Middle frontal gyrus (tissue), 1 donor: ENCODE data around the gene ID1.
"Not testable (repeated sequence)": the region's sequence is repeated elsewhere in the genome, so short reads cannot be mapped to it uniquely, and the experiment has no call there.

Experiments used
- DNase-seq: peaks from one replicate; pipeline ENCODE4 v3.0.0-alpha.2; 2015; ENCODE audit warnings: low spot score; ENCODE audit errors: extremely low spot score

Gene ID1

GRCh38 chr20:31597481-31597855 is 7.6 kb upstream of the ID1 start:
- no peak for DNase-seq

DNA sequence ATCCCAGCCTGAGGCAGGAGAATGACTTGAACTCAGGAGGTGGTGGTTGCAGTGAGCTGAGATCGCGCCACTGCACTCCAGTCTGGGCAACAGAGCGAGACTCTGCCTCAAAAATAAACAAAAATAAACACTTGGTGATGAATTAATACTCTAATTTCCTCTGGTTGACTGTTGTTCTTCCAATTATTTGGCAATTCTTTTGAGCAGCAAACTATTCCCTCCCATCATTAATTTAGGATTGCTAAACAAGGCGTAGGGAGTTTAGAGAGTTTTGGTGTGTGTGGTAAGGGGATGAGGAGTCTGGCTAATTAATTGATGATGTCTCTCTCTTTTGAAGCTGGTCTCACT is 2.7 kb upstream of the ID1 start:
- DNase-seq, result no peak

DNA sequence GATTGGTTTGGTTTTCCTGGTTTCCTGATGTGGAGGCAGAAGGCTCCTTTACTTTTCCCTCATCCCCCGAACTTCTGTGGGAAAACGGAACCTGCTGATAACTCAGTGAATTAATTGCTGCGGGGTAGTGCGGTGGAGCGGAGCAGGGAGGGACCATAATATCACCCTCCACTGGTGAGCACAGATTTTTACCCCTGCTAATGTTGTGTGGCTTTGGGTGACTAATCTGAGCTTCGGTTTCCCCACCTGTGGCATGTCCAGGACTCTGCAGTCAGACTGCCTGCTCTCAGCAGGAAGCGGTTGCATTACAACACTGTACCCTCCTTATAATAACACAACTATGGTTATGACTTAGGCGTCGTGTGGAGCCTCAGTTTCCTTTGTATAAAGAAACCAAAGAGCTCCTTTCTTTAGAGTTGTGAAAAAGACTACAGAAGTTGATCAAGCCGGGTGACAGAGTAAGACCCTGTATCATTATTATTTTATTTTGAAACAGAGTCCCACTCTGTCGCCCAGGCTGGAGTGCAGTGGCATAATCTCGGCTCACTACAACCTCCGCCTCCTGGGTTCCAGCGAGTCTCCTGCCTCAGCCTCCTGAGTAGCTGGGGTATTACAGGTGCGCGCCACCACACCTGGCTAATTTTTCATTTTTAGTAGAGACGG is 2.2 kb upstream of the ID1 start:
- DNase-seq, result no peak

DNA sequence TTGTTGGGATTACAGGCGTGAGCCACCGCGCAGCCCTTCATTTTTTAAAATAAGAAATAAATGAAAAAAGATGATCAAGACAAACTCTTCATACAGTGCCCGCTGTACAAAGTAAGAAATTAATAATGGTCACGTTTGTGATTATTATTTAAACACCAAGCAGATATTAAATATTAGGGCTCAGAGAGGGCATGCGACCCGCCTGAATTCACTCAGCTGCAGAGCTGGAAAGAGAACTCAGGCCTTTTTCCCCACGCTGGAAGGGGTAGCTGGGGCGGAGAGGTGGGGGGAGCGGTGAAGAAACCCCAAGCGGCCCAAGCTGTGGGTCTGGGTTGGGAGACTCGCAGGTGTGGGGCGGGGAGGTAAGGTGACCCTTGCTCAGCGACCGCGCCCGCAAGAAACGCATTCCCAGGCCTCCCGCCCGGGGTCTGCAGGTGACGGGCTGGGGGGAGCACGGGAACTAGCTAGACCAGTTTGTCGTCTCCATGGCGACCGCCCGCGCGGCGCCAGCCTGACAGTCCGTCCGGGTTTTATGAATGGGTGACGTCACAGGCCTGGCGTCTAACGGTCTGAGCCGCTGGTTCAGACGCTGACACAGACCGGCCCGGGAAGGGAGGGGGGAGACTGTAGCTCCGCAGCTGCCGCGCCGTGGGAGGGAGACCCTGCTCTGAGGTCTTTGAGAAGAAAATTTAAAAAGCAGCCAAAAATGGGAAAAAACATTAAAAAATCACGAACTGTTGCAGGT is 1.1 kb upstream of the ID1 start:
- DNase-seq, result peak; percentile 70

DNA sequence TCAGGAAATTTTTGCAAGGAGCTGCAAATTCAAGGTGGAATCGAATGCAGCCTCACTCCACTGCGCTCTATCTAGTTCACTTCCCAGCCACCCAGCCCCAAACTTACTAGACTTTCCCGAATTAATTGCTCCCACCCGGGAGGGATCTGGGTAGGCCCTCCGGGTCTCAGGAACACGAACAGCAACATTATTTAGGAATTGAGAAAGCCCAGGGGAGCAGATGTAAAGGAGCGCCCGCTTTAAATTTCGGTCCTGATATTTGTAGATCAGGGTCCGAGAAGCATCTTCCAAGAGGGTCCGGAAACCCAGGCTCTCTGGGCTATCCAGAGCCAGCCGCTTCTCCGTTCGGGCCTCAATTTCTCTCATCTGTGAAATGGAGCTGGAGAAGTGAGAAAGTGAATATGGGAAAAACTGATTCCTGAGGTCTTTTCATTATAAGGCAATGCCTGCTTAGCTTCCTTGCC is 490 bp upstream of the ID1 start:
- no peak for DNase-seq

GRCh38 chr20:31605902-31606803 is 1.1 kb downstream of the ID1 start:
- no peak for DNase-seq

GRCh38 chr20:31606804-31607639 is 1.9 kb downstream of the ID1 start:
- no peak for DNase-seq

GRCh38 chr20:31607640-31608250 is 2.7 kb downstream of the ID1 start:
- DNase-seq, result no peak

- no peak for DNase-seq
Observed at GRCh38 chr20:31608251-31608945, 3.3 kb downstream of the ID1 start.

- DNase-seq, result not testable (repeated sequence)
Observed at GRCh38 chr20:31612271-31612640, 7.2 kb downstream of the ID1 start.

GRCh38 chr20:31615416-31615815 is 10.3 kb downstream of the ID1 start:
- DNase-seq, result no peak

GRCh38 chr20:31617432-31618104 is 12.5 kb downstream of the ID1 start:
- DNase-seq, result no peak

DNA sequence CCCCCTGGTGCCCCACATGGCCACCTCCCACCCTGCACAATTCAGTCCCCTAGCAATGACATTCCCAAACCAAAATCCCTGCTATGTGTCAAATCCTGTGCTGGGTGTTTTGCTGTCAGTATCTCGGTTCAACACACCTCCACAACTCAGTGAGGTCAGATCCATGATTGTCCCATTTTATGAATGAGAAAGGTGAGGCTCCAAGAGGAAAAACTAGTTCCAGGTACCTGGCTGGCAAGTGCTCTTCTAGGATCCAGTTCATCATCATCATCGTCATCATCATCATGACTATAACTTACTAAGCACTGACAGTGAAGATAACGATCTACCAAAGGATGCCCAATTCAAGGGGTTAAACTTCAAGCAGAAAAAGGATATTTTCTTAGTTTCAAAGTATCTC is 15.2 kb downstream of the ID1 start:
- DNase-seq, result no peak

DNA sequence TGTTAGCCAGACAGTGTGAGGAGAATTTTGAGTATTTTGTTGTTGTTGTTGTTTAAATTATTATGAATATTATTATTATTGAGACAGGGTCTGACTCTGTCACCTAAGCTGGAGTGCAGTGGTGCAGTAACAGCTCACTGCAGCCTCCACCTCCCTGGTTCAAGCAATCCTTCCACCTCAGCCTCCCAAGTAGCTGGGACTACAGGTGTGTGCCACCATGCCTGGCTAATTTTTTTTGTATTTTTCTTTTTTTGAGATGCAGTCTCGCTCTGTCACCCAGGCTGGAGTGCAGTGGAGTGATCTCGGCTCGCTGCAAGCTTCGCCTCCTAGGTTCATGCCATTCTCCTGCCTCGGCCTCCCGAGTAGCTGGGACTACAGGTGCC is 18.0 kb downstream of the ID1 start:
- DNase-seq, result not testable (repeated sequence)

DNA sequence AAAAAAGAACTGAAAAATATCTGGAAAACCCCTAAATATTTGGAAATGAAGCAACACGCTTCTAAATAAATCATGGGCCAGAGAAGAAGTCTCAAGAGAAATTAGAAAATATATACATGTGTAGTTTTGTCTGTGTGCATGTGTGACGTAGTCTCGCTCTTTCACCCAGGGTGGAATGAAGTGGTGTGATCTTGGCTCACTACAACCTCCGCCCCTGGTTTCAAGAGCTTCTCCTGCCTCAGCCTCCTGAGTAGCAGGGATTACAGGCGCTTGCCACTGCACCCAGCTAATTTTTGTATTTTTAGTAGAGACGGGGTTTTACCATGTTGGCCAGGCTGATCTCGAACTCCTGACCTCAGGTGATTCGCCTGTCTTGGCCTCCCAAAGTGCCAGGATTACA is 21.4 kb downstream of the ID1 start:
- not testable (repeated sequence) for DNase-seq

DNA sequence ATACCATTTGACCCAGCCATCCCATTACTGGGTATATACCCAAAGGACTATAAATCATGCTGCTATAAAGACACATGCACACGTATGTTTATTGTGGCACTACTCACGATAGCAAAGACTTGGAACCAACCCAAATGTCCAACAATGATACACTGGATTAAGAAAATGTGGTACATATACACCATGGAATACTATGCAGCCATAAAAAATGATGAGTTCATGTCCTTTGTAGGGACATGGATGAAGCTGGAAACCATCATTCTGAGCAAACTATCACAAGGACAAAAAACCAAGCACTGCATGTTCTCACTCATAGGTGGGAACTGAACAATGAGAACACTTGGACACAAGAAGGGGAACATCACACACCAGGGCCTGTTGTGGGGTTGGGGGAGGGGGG is 23.0 kb downstream of the ID1 start:
- DNase-seq, result not testable (repeated sequence)

DNA sequence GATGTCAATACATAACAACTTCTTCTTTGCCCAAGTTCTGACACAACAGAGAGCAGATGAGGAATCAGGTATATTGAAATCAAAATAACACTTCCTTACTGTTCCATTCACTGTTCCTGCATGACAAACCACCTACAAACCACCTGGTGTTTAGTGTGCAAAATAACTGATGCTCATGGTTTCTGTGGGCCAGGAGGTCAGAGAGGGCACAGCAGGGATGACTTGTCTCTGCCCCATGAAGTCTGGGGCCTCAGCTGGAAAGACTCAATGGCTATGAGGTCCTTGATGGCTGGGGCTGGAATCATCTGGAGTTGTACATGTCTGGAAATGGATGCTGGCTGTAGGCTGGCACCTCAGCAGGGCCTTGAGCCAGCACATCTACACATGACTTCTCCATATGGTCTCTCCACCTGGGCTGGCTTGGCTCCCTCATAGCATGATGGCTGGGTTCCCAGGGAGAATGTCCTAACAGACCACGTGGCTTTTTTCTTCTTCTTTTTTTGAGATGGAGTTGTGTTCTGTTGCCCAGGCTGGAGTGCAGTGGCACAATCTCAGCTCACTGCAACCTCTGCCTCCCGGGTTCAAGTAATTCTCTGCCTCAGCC is 25.2 kb downstream of the ID1 start:
- DNase-seq, result no peak

DNA sequence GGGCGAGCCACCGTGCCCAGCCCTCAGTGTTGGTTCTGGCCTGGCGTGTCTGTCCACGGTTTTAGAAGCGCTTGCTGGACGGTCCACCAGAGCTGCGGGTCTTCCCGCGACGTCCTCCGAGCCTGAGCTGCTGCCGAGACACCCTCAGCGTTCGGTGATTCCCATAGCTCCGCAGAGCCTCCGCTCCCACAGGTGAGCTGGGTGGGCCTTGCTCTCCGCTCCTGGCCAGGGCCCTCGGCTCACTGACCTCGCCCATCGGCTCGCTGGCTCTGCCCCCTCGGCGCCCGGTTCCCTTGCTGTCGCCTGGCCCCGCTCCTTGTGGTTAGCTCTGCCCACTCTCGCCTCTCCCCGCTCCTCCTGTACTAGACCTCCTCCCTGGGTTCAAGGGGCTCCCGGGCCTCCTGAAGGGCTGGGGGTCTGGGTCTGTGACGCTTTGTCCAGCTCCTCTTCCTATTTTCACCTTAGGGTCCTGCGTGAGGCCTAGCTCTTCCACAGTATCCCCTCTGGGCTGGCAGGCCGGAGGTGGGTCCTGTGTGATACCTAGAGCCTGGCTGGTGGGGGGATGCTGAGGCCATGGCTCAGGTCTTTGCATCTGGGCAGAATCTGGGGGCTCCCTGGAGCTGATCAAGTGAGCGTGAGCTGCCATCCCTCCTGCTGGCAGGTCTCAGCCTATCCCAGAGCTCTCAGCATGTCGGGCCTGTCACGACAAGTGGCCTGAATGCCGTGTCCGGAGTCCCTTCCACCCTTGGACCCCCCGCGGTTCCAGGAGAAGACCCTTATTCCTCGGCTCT is 27.7 kb downstream of the ID1 start:
- DNase-seq, result no peak
